GM19463 (cell line): ENCODE measurements around the gene NTRK1.

Source experiments
- ATAC-seq: cut with Tn5 transposase; IDR thresholded peaks from one replicate; pipeline ENCODE4 v1.9.1; 2021; ENCODE audit warnings: mild to moderate bottlenecking, moderate library complexity; ENCODE audit not compliant: unreplicated experiment

NTRK1 gene

DNA sequence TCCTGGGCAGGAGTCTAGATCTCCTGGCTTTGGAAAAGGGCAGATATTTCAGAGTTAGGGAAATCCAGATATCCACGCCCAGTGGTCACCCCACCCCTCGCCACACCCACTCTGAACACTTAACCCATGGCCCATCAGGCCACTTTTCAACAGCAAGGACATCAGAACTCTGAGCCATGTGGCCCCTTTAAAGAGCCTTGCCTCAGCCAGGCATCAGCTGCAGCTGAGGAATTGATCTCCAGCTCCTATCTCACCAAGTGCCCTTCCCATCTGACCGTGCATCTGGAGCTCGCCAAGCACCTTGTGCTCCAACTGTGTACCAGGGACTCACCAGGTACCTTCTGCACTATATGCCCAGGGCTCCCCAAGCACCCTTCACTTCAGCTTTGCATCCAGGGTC, 23.8 kb upstream of the NTRK1 start:
- ATAC-seq, result no peak

DNA sequence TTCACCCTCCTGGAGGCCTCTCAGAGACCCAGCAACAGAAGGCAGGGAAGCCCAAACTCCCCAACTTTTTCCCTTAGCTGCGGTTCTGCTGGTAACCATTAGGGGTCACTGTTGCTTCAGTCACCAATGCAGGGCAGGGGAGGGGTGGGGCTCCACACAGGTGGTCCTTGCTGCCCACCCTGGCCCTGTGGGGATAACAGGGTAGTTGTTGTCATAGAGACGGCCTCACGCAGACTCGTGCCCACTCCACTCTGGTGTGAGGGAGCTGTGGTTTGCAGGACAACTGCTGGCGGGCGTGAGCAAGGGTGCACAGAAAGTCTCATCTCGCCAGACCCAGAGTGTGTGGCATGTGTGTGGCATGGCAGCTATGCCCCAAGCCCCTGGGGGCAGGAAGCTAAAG, 21.7 kb upstream of the NTRK1 start:
- ATAC-seq, result no peak

DNA sequence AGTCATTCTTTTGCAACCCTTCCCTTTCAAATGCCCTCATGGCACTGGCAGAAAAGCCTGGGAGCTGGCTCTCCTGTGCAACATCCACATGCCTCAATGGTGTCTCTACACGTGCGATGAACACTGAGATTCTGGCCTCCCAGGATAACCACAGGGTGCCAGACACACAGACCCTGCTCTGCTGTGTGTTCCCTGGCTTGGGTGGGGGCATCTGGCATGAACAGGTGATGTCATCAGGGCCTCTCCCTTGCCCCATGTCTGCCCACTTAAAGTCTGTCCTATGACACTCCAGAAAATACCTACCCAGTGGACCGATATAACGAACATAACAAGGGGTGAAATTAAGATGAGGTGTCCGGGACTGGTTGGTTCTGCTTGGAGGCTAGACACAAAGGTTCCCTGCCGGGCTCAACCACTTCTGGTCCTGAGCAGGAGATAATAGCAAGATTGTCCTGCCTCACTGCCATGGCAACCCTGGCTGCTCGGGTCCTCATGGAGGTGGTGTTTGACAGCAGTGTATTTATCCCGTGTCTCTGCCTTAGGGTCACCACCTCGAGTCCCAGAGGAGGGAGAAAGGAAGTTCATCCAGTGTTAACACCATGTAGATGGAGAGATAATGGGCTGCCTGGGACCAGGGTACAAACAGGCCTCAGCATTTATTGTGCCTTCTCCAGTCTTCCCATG, 21.1 kb upstream of the NTRK1 start:
- ATAC-seq, result no peak

DNA sequence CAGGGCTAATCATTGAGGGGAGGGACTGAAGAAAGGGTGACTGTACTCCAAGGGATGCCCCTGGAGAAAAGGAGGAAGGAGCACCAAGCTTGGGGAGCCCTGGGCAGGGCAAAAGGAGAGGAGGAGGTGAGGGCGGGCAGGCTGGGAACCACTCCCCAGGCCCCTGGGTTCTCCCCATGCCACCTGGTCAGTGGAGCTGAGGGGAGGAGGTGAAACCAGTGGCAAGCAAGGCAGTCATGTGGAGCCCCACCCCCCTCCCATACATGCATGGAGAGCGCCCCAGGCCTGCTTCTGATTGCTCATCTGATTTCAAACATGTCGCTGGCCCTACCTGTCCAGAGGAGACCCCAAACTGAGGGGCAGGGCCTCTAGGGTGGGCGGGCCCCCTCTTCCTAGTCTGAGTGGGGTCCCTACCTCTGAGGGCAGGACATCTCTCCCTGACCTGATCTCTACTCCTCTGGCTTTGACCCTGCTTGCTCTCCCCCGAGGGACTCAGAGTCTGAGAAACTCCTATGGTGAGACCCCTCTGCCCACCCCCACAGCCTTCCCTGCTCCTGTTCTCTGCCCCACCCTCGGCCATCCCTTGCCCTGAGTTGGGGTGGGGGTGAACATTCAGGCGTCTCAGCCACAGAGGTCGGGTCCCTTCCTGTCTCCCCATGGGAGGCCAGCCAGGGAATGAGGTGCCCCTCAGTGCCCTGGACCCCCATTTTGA, 20.3 kb upstream of the NTRK1 start:
- ATAC-seq, result no peak

DNA sequence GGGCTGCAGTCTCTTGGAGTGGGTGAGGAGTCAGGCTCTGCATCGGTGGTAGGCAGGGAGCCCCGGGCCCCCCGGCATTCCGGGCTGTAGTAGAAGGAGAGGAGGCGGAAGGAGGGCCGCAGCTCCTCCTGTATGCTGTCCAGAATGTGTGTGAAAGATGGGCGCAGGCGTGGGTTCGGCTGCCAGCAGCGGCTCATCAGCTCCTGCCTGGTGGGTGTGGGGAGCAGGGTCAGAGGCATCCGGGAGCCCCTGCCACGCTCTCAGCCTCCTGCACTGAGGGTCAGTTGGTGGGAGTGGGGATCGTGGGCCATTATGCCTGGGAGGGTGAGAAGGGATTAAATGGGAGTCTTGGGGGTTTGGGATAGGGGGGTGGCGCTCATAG, 19.8 kb upstream of the NTRK1 start:
- no peak for ATAC-seq

DNA sequence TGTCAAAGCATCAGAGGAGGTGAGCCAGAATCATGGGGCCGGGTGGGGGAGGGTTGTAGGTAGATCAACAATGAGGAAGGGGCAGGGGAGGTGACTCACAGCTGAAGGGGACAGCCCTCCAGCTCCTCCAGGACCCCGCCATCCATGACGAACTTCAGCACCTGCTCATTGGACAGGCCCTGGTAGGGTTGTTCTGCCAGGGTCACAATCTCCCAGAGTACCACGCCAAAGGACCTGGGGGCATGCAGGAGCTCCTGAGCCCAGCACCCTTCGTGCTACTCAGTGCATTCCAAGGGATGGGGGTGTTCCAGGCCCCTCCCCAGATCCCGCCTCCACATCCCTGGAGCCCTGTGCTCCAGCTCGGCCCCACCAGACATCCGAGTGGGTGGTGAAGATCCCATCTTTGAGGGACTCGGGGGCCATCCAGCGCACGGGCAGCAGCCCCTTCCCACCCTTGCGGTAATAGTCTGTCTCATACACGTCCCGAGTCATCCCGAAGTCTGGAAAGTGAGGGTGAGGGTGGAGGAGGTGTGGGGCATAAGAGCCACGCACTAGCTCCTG, 19.3 kb upstream of the NTRK1 start:
- no peak for ATAC-seq

DNA sequence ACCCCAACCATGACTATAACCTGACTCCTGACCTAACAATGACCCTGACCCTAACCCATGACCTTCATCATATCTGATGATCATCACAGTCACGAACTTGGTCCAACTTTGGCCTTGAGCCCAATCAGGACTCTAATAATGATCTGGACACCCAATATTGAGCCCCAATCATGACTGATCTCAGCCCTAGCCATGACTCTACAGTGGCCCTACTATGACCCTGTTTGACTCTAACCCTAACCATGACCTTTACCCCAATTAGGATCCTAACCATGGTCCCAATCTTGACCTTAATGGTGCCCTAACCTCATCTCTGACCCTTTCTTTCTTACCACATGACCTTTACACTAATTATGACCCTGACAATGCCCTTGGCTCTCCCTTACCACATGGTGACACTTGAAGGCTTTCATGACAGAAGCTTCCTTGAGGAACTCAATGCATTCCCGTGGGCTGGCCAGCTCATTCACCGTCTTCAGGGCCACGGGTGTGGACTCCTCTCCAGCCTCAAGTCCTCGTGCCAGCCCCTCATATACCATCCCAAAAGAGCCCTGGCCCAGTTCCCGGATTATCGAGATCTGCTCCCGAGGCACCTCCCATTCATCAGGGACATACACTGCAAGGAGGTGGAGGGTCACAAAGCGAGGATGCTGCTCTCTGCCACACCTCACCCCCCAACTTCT, 17.9 kb upstream of the NTRK1 start:
- ATAC-seq, result no peak

DNA sequence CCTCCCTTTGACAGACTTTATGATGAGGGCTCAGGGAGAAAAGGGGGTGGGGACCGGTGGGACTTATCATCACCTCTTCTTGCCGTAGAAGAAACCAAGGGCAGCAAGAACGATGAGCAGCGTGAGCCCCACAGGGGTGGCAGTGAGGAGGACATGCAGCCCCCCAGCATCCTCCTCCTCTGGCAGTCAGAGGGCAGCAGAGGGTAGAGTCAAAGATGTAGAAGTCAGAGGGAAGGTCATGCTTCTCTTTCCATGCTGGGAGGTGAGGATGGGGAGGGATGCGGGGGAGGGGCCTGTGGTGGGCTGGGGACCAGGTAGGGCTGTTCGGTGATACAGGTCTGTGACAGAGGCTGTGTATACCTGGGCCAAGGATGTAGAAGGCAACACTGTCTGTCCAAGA, 16.6 kb upstream of the NTRK1 start:
- no peak for ATAC-seq

DNA sequence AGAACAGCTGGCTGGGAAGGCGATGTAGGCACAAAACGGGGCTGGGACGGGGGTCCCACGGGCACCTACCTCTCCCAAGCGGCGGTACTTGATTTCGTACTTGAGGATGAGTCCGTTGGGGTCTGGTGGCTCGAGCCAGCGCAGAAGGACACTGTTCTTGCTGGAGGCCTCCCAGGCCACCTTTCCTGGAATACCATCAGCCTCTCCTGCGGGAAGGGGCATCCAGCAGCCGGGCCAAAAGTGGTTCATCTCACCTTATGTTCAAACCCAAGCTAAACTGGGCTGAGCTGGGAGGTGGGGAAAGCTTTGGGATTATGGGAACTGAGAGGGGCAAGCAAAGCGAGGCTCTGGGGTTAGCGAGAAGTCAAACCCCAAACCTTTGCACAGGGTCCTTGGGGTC, 16.0 kb upstream of the NTRK1 start:
- no peak for ATAC-seq

DNA sequence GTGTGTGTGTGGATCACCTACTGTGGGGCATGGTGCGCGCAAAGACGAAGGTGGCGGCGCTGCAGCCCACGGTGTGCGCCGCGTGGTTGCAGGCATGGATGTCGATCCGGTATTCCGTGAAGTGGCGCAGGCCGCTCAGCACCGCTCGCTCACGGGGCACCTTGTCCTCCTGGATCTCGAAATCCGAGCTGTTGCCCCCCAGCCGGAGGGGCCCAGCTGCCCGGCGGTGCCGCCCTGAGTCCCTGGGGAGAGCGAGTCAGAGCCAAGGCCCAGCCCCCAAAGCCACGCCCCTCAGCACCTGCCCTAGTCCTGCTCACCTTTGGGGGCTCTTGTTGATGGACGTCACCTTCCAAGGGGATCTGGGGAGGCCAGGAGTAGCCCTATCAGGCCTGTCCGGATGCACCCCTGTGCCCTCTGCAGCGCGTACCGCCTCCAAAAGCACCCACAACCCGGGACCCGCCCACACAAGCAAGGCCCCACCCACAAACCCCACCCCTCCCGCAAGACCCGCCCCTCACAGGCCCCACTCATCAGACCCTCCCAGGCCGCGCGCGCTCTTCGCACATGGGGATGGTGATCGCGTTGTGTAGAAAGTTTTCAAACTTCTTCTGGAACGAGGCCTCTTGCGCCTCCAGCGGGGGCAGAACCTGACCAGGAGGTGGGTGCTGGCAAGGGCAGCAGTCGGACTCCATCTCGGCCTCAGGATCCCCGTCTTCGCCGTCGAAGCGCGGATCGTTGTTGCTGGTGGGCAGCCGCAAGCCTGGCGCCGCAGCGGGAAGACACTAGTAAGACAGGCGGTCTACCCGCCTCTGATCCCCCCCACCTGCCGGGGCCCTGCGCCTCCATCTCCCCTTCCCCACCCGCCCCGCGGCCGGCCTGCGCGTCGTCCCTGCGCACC, 15.4 kb upstream of the NTRK1 start:
- no peak for ATAC-seq

DNA sequence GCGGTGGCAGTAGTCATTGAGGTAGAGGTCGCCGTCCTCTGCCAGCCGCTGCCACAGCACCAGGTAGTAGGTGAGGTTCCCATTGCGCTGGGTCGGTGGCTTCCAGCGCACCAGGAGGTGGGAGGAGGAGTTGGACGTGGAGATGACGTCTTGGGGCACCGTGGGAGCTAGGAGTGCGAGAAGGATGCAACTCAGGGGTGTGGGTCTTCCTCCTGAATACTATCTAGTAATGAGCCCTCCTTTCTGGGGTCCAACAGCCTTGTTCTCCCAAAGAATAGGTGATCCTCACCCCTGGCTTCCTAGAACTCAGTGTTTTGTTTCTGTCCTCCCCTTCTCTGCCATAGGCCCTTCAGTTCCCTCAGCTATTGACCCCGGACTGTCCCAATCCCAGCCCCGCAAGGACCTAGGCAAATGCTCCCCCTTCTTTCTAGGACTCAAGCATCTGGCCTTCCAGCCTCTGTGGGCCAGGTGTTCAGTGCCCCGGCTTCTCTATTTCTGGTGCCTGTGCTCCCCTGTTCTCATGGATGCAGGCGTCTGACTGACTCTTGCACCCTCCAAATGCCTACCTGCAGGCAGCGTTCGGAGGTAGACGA, 14.6 kb upstream of the NTRK1 start:
- no peak for ATAC-seq

DNA sequence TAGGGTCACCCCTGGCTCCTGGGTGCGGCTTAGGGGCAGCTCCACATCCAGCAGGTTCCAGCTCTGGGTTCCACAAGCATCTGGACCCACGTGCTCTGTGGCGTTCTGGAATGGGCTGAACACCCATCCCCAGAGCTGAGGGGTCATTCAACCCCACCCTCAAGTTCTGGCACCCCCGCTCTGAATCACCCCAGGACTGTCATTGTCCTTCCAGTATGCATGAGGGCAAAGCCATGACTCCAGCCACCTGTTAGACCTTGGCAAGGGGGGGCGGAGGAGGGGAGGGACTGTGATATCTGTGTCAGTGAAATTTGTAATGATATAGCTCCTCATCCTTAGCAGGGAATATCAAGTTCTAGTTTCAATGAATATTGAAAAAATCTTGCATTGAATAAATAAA, 14.0 kb upstream of the NTRK1 start:
- no peak for ATAC-seq

DNA sequence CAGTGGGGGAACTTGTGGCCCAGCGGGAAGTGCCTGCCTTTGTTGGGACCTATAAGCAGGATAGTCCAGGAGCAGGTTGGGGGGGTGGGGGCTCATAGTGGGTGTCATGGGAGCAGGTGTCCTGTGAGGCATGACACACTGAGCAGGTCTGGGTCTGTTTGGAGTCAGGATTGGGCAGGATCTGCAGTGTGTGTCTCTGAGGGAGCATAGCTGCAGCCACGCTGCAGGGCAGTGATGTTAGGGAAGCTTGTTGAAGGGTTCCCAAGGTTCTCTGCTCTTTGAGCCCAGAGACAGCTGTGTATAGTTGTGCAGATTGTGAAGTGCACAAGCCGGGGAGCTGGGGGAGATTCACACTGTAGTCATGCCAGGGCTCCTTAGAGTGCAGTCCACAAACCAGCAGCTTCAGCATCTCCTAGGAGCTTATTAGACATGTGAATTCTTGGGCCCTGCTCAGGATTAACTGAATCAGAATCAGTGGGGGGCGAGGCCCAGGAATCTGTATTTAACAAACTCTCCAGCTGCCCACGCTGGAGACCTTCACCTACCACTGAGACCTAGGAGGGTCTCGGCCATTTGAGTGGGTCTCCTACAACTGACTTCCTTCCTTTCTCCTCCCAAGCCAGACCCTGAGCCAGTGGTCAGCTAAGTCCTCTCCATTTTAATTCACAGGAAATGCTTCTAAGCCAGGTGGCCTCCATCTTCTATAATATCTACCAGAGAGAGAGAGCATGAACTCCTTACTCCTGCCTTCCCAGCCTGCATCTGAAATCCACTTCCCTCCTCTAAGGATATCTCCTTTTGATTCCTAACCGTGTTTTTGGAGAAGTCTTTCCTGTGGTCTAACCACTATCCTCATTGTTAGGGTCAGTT, 12.8 kb upstream of the NTRK1 start:
- ATAC-seq, result no peak

DNA sequence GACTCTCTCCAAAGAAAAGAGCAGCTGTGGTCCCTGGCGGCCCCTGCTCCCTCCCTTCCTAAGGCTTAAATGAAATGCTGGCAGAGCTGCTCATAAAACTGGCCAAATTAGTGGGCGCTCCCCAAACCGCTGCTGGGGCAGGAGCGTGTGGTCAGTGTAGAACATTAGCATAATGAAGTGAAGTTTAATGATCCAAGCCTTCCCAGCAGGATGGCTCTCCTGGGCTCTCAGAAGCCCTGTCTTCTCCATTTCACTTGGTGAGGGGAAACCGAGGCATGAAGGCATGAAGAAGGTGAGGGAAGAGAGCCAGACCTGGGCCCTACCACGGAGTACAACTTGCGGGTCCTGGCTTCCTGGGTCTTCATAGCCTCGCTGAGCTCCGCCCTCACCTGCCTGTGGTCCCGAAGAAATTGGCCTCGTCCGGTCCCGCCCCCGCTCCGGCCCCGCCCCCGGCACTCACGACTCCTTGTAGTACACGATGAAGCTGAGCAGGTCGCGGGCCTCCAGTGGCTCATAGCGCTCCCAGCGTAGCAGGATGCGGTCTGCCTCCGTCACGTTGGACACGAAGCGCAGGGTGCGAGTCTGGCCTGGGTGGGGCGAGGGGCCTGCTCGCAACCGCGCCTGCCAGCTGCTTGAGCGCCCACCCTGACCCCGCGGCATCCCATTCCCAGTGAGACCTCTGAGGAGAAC, 12.1 kb upstream of the NTRK1 start:
- ATAC-seq, result no peak

DNA sequence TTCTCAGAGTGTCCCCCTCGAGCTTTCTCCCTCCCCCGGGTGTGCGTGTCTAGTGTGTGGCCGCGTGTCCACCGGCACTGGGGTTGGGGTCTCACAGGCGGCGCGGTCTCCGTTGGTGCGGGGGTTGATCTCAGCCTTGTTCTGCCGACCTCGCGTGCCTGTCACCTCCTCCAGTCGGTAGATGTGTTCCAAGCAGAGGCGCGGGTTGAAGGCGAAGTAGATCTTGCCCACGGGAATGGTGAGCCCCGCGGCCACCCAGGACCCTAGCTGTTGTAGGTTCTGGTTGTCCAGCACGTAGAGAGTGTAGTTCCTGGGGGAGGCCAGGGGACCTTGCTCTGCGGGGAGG, 11.5 kb upstream of the NTRK1 start:
- ATAC-seq, result no peak

DNA sequence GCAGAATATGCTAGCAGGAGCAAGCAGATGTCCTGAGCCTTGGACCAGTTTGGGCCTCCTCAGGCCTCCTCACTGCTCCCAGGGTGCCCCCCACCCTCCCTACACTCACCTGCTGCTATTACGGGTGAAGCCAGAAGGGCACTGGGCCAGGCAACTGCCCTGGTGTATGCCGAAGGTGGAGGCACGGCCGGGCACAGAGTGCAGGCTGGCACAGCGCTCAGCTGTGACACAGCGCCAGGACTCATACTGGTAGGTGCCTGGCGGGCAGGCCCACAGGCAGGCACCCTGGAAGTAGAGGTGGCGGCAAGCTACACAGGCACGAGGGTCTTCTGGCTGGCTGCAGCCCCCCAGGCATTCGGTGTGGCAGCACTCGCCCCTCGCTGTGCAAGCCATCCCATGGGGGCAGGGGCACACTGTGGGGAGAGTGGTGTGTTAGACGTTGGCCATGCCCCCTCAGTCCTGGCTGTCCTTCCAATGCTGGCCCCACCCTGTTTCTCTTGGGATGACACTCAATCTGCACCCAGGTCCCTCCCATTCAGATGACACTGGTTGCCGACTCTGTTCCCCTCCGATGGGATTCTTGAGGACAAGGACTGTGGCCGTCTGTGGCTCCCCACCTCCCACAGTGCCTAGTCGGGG, 8.8 kb upstream of the NTRK1 start:
- no peak for ATAC-seq

DNA sequence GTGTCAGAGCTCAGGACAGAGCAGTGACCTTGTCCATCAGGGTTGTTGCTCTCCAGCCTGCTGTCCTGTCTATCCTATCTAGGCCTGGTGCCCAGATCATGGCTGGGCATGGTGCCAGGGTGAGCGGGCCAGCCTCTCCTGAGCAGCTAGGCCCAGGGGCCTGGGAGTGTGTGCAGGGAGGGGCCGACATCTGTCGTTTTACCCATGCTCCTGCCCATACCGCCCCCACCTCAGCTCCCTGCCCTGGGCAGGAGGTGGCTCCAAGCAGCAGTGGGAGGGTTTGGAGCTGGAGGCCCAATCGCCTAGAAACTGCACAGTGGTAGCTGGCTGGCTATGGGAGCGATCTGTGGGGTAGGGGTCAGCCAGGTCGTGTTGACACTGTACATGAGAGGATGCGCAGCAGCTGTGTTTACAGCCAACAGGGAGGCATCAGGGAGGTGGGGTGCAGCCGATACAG, 8.2 kb upstream of the NTRK1 start:
- no peak for ATAC-seq

DNA sequence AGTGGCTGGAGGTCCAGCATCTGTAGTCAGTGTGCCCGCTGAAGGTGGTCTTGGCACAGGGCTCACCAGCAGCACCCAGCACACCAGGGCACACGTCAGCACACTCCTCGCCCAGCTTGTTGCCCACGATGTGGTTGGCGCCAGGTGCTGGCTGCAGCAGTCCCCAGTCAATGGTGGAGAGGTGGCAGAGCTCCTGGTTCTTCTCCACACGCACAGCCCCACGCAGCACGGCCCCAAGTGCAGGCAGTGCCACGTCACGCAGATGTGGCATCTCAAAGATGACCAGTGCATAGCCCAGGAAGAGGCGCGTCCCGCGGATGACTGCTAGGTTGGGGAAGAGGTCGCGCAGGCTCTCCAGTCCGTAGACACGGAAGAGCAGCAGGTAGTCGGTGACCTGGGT, 6.9 kb upstream of the NTRK1 start:
- ATAC-seq, result no peak

DNA sequence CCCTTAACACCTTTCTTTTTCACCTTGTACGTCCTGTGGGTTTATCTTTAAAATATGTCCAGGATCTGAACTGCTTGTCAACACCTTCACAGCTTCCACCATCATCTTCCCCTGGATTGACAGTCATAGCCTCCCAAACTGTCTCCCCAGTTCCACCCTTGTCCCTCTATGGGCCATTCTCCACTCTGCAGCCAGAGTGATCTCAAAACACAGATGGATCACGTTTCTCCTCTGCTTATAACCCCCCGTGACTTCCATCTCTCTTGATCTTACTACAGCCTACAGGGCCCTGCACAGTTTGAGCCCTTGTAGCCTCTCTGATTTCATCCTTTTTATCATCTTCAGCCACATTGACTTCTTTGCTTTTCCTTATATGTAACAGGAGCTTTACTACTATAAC, 6.0 kb upstream of the NTRK1 start:
- ATAC-seq, result no peak
